Epithelial cell of proximal tubule (primary cell): ENCODE measurements around the gene RRP9. TPM values are rescaled to one million over a fixed set of nuclear protein-coding genes. Genes with fewer than 3 reads are reported as not detected.

ENCODE experiments used
- DNase-seq: peaks from one replicate; pipeline ENCODE4 v3.0.0-alpha.2; 2011; ENCODE audit warnings: low read depth
- H3K4me3 ChIP-seq: 2 replicates; pipeline ENCODE4 v1.5.1; 2011; ENCODE audit warnings: low read depth, mild to moderate bottlenecking, low read length
- CTCF ChIP-seq: conservative IDR thresholded peaks from 2 replicates; pipeline ENCODE4 v1.5.1; 2012; ENCODE audit warnings: low read depth, mild to moderate bottlenecking, low read length
- total RNA-seq: library from RNA; depleted of rRNA; stranded (reverse); fragments of >200 nt; gene quantifications from 2 replicates; pipeline ENCODE4 v1.2.3, GENCODE V29; 2015

RRP9 gene
- total RNA-seq, 1 donor from 2014 or later: 28.0 TPM

DNA sequence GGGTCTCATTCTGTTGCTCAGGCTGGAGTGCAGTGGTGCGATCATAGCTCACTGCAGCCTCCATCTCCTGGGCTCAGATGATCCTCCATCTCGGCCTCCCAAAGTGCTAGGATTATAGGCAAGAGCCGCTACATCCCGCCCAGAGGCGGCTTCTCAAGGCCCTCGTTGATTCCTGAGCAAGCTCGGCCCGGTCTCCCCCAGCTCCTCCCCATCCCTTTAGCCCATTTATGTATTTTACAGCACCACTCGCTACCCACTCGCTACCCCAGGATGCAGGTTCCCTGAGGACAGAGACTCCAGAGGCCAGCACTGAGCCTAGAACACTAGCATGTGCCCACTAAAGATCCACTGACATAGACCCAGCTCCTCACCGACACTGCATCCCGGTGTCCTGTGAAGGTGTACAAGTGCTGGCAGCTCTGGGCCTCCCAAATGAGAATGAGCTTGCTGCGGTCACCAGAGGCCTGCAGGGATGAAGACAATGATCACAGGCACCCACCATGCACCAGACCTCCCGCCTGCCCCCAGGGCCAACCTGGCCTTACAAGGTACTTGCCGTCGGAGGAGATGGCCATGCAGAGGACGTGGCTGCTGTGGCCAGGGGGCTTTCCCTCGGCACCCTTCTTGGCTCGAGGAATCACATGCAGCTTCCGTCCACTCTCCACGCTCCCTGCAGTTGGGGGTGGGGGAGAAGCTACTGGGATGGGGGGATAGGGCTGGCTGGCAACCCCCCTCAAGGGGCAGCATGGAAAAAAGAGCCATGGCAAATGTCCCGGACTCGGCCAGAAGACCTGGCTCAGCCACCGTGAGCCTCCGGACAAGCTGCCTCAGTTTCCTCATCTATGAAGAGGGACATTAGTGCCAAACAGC, 5.6 kb downstream of the RRP9 start:
- H3K4me3 ChIP-seq: no peak overlapping the region
- no peak for DNase-seq
- TF ChIP-seq CTCF: no peak

DNA sequence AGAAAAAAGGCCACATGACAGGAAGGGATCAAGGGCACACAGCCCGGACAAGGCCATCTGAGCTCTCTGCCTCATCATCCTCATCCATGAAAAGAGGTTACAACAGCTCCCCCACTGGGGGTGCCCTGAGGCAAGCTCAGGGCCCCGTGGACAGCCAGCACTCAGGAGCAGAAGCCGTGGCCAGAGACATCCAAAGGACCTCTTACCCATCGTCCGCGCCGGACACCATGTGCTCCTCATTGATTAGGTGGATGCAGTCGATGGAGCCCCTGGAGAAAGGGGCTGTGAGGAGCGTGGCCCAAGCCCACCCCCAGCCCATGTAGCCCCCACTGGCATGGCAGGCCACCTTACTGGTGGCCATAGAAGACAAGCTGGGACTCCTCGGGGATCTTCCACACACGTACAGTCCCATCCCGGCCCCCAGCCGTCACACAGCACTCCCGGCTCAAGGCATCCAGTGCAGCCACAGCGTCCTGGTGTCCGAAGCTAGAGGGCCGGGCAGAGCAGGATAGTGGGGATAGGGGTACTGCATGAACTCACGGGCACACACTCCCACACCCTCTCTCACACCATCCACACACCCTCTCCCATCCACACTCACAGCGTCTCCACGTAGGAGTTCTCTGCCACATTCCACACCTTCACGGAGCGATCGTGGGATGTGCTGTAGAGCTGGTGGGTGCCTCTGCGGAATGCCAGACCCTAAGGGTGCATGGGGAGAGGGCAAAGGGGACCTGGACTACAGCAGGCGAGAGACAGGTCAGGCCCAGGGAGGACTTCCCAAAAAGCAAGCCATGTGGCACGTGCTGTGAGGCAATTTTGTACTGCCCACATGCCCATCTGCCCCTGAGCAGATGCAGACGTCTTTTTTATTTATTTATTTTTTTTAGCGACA, 6.5 kb downstream of the RRP9 start:
- no peak overlapping the region for H3K4me3 ChIP-seq
- TF ChIP-seq CTCF: no peak
- DNase-seq: no peak

GRCh38 chr3:51934139-51934850, 7.4 kb downstream of the RRP9 start:
- TF ChIP-seq CTCF: no peak

DNA sequence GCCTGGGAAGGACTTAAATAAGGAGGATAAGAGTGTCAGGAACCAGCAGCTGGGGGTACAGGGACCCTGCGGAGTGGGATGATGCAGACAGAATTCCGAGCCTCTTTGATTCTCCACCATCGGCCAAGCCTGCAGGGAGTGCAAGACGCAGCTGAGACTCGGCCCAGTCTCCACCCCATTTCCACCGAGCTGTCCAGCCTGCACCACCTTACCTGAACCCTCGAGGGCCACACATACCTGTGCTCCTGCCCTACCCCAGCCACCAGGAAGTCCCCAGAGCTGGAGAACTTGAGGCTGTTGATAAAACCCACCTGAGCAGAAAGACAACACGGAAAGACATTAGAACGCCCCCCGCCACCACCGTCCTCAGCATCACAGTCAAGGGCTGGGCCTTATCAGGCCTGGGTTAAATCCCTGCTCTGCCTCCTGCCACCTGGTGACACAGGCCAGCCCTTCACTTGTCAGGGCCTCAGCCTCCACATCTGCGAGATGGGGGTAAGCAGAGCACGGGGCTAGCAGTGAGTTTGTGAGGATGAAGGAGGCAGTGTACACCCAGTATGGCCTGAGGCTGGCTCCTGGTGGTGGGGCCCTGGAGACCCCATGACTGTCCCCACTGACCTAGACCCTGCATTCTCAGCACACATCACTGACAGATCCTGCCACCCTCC, 8.1 kb downstream of the RRP9 start:
- TF ChIP-seq CTCF: no peak

More at GRCh38 chr3:51934139-51934850, 7.4 kb downstream of the RRP9 start:
- no peak overlapping the region for H3K4me3 ChIP-seq
- DNase-seq: no peak

DNA sequence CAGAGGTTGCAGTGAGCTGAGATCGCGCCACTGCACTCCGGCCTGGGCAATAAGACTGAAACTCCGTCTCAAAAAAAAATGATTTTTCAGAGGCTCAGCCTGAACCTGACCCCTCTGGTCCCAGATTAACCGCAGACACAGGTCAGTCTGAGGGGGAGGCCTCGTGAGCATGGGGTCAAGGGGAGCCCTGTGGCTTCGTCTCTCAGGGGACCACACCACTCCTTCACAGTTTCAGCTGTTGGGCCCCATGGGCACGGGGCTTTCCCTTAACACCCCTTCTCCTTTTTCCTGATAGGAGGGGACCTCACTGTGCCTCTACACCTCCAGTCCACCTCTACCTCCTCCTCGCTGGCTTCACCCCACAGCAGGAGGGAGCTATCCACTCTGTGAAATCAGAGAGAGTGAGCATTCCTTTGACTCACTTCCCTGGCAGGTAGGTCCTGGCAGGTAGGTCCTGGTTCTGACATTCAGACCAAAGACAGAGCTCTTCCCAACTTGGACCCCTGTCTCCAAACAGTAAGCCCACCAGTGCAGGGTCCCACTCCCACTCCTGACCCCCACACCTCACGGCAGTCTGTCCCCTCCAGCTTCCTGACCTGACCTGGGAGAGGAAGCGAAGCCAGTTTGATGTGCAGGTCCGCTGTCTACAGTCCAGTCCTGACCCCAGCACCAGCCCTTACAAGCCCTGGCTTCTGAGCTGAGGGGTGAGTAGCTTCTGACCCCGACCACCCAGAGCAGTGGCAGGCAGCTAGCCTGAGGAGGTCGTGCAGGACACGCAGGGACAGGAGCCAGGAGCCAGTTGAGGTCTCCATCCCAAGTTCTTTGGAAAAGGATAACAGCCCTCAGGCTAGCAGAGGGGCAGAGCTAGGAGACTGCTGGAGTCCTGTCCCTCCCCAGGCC, 9.0 kb downstream of the RRP9 start:
- TF ChIP-seq CTCF: no peak
- no peak overlapping the region for H3K4me3 ChIP-seq
- no peak for DNase-seq

More for the DNA sequence above, 8.1 kb downstream of the RRP9 start:
- DNase-seq: no peak
- H3K4me3 ChIP-seq: no peak overlapping the region
